Measurements from ENCODE around the gene PRKCA. TPM values are rescaled to one million over a fixed set of nuclear protein-coding genes. Genes with fewer than 3 reads are reported as not detected.
A peak's percentile ranks its signal among the peaks of the same experiment; 100 is the strongest.

The PRKCA gene
- total and polyA plus RNA-seq, 12 donors: 1.6 to 27.6 (median 10.5) TPM

DNA sequence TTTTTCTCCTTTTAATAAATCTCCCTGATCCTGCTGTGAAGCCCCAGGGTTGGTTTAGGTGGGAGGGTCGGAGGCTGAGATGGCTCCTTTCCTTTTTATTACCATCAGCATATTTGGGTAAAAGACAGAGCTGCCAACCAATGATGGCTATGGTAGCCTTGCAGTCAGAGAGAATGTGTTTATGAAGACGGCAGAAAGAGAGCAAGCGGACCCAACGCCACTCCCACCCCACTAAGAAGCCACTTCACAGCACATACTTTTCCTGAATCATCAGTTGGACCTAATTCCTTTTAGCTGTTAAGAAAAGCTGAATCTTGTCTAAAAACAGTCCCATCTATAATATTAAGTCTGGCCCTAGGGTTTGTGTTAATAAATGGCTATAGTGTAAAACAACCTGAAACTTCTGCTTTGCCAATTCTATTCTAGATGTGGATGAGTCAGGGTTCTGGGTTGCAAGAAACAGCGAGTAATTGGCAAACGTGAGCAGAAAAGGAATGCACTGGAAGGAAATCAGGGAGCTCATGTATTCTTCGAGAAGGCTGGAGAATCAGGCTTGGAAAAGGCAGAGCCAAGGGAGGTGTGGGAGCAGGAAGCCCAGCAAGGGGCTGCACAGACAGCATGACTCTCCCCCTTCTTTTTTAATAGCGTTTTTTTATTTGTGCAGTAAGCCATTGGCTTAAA is 34.0 kb upstream of the PRKCA start:
- whole genome bisulfite sequencing, 2 donors: 63 to 70% methylated on average over 8 of the region's 8 CpGs
- DNase-seq (no peak), ATAC-seq (no peak)
- Histone ChIP-seq H3K4me3 (no peak overlapping the region), H3K27ac (no peak overlapping the region), H3K9me3 (peaks cover 0 to 22% (median 4%) of the 10 kb centered on the region in 11 donors), H3K4me1 (peaks cover 0 to 5% (median 0%) of the 10 kb centered on the region in 9 donors), H3K27me3 (no peaks in the 10 kb centered on the region), H3K36me3 (no peaks in the 10 kb centered on the region)
- intact Hi-C loops (cut with DNase I): loop anchor here in 1 of 10 donors (10.0 kb wide), 1 partner anchor 56 kb away; no protein-coding TSS in a partner anchor
- TF ChIP-seq, protein P1, sequence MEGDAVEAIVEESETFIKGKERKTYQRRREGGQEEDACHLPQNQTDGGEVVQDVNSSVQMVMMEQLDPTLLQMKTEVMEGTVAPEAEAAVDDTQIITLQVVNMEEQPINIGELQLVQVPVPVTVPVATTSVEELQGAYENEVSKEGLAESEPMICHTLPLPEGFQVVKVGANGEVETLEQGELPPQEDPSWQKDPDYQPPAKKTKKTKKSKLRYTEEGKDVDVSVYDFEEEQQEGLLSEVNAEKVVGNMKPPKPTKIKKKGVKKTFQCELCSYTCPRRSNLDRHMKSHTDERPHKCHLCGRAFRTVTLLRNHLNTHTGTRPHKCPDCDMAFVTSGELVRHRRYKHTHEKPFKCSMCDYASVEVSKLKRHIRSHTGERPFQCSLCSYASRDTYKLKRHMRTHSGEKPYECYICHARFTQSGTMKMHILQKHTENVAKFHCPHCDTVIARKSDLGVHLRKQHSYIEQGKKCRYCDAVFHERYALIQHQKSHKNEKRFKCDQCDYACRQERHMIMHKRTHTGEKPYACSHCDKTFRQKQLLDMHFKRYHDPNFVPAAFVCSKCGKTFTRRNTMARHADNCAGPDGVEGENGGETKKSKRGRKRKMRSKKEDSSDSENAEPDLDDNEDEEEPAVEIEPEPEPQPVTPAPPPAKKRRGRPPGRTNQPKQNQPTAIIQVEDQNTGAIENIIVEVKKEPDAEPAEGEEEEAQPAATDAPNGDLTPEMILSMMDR (IDR thresholded peaks at IDR 0.05): no peak

- 87 to 93% methylated on average over 2 of the region's 2 CpGs for WGBS, 2 donors
- no peak for ATAC-seq
- H3K4me1 ChIP-seq: peaks cover 0 to 5% (median 0%) of the 10 kb centered on the region in 9 donors
- no peaks in the 10 kb centered on the region for H3K27me3 ChIP-seq
- peaks cover 0 to 22% (median 4%) of the 10 kb centered on the region in 11 donors for H3K9me3 ChIP-seq
- H3K4me3 ChIP-seq: no peak overlapping the region
- intact Hi-C loops (cut with DNase I): no loop called here
- DNase-seq: no peak
- no peak overlapping the region for H3K27ac ChIP-seq
- H3K36me3 ChIP-seq: no peaks in the 10 kb centered on the region
- TF ChIP-seq, protein P1 (IDR thresholded peaks at IDR 0.05): no peak
Measured at GRCh38 chr17:66270106-66270505, 32.3 kb upstream of the PRKCA start.

GRCh38 chr17:66271512-66271911 is 30.9 kb upstream of the PRKCA start:
- Histone ChIP-seq H3K9me3 (peaks cover 0 to 22% (median 4%) of the 10 kb centered on the region in 11 donors), H3K36me3 (no peaks in the 10 kb centered on the region), H3K4me3 (no peak overlapping the region), H3K27me3 (no peaks in the 10 kb centered on the region), H3K4me1 (peaks cover 0 to 9% (median 0%) of the 10 kb centered on the region in 9 donors), H3K27ac (no peak overlapping the region)
- WGBS, 2 donors: 96 to 98% methylated on average over 3 of the region's 3 CpGs
- no peak for ATAC-seq
- TF ChIP-seq, protein P1 (IDR thresholded peaks at IDR 0.05): no peak
- intact Hi-C loops (cut with DNase I): no loop called here
- DNase-seq: no peak

GRCh38 chr17:66272811-66273585 is 29.4 kb upstream of the PRKCA start:
- no peak for DNase-seq
- intact Hi-C loops (cut with DNase I): no loop called here
- Histone ChIP-seq H3K4me3 (no peak overlapping the region), H3K27ac (no peak overlapping the region), H3K36me3 (no peaks in the 10 kb centered on the region), H3K4me1 (peaks cover 0 to 9% (median 0%) of the 10 kb centered on the region in 9 donors), H3K9me3 (peaks cover 0 to 22% (median 4%) of the 10 kb centered on the region in 11 donors), H3K27me3 (no peaks in the 10 kb centered on the region)
- WGBS, 2 donors: 56 to 57% methylated on average over 5 of the region's 5 CpGs
- ATAC-seq: peak in 2 of 8 donors; percentile 21 to 52
- TF ChIP-seq, protein P1 (IDR thresholded peaks at IDR 0.05): no peak

All from heart right ventricle (tissue), 16 donors.